CD4-positive, CD25-positive, alpha-beta regulatory T cell (primary cell): ENCODE results near the gene DCDC1. TPM values are rescaled to one million over a fixed set of nuclear protein-coding genes. Genes with fewer than 3 reads are reported as not detected.

Source experiments
- ATAC-seq, 2 donors: fragments of 150-1000 bp; cut with Tn5 transposase; one replicate each; pipeline ENCODE4 v1.10.0; 2021; ENCODE audit warnings: low read depth in 2 of 2, moderate number of reproducible peaks in 2 of 2, moderate library complexity in 1 of 2
- DNase-seq, 3 donors: peaks; one replicate each; pipeline versions ENCODE4 v3.0.0 to v3.0.0-alpha.2; 2012 to 2022; ENCODE audit warnings: mixed read lengths in 1 of 3
- H3K27ac ChIP-seq: one replicate; pipeline ENCODE4 v1.7.0; 2013; ENCODE audit warnings: mild to moderate bottlenecking, low read length; ENCODE audit not compliant: insufficient read depth, poor library complexity, severe bottlenecking
- H3K27me3 ChIP-seq: one replicate; pipeline ENCODE4 v1.7.0; 2013; ENCODE audit warnings: low read length; ENCODE audit not compliant: control insufficient read depth, insufficient read depth
- H3K36me3 ChIP-seq: one replicate; pipeline ENCODE4 v1.7.0; 2013; ENCODE audit warnings: mild to moderate bottlenecking, low read length, moderate library complexity; ENCODE audit not compliant: control insufficient read depth, insufficient read depth
- H3K4me1 ChIP-seq: 2 replicates; pipeline ENCODE4 v1.7.0; 2013; ENCODE audit warnings: mild to moderate bottlenecking, low read length; ENCODE audit not compliant: insufficient read depth, control insufficient read depth, poor library complexity, severe bottlenecking
- H3K4me3 ChIP-seq: one replicate; pipeline ENCODE4 v1.7.0; 2013; ENCODE audit warnings: low read depth, mild to moderate bottlenecking, low read length, moderate library complexity
- H3K9me3 ChIP-seq, 2 experiments: 1 replicate in 1 of 2; 2 replicates in 1 of 2; pipeline ENCODE4 v1.7.0; 2013; ENCODE audit warnings: low read length in 2 of 2, mild to moderate bottlenecking in 1 of 2, moderate library complexity in 1 of 2; ENCODE audit not compliant: control insufficient read depth in 2 of 2
- H3K27ac Mint-ChIP-seq, 3 donors: one replicate each; pipeline ENCODE4 v1.8.0; 2020 to 2022; ENCODE audit warnings: mild to moderate bottlenecking in 3 of 3, mixed read lengths in 3 of 3, moderate library complexity in 2 of 3
- H3K27me3 Mint-ChIP-seq: one replicate; pipeline ENCODE4 v1.8.0; 2022; ENCODE audit warnings: mild to moderate bottlenecking, mixed read lengths
- H3K36me3 Mint-ChIP-seq: one replicate; pipeline ENCODE4 v1.8.0; 2020; ENCODE audit warnings: mixed read lengths
- H3K4me1 Mint-ChIP-seq, 4 donors: one replicate each; pipeline ENCODE4 v1.8.0; 2020 to 2022; ENCODE audit warnings: mixed read lengths in 4 of 4, mild to moderate bottlenecking in 1 of 4
- H3K4me3 Mint-ChIP-seq, 4 donors: one replicate each; pipeline ENCODE4 v1.8.0; 2020 to 2022; ENCODE audit warnings: mild to moderate bottlenecking in 4 of 4, mixed read lengths in 4 of 4, moderate library complexity in 3 of 4
- H3K9me3 Mint-ChIP-seq, 7 donors: one replicate each; pipeline ENCODE4 v1.8.0; 2020 to 2022; ENCODE audit warnings: mixed read lengths in 7 of 7, mild to moderate bottlenecking in 3 of 7, moderate library complexity in 2 of 7
- polyA plus RNA-seq, 4 donors: library from polyadenylated mRNA; unstranded; fragments of 300-500 nt; fragmentation: Illumina TruSeq; gene quantifications; one replicate each; pipeline ENCODE4 v1.2.3, GENCODE V29; 2021
- total RNA-seq: library from RNA; stranded (reverse); gene quantifications from one replicate; pipeline ENCODE4 v1.2.3, GENCODE V29; 2022

Gene DCDC1
- total and polyA plus RNA-seq, 5 donors from 2014 or later, result not detected

GRCh38 chr11:30938171-30938570 is 431.4 kb downstream of the DCDC1 start:
- no peaks in the 10 kb centered on the region for H3K4me1 ChIP-seq
- no peak overlapping the region for H3K4me3 ChIP-seq
- ATAC-seq, result no peak
- Mint-ChIP-seq H3K4me3 (no peak overlapping the region), H3K27ac (no peak overlapping the region), H3K9me3 (peaks cover 0 to 15% (median 4%) of the 10 kb centered on the region in 7 donors), H3K27me3 (no peaks in the 10 kb centered on the region), H3K36me3 (no peaks in the 10 kb centered on the region), H3K4me1 (no peaks in the 10 kb centered on the region)
- no peaks in the 10 kb centered on the region for H3K27me3 ChIP-seq
- H3K36me3 ChIP-seq, result no peaks in the 10 kb centered on the region
- peaks cover 0 to 9% of the 10 kb centered on the region in 2 experiments for H3K9me3 ChIP-seq
- DNase-seq, result no peak
- H3K27ac ChIP-seq, result no peak overlapping the region

GRCh38 chr11:30936491-30936890 is 433.0 kb downstream of the DCDC1 start:
- H3K4me3 Mint-ChIP-seq, result no peak overlapping the region
- Histone ChIP-seq H3K27ac (no peak overlapping the region), H3K9me3 (peaks cover 0 to 9% of the 10 kb centered on the region in 2 experiments), H3K4me1 (no peaks in the 10 kb centered on the region), H3K4me3 (no peak overlapping the region), H3K36me3 (no peaks in the 10 kb centered on the region), H3K27me3 (no peaks in the 10 kb centered on the region)
- no peak for ATAC-seq
- H3K4me1 Mint-ChIP-seq, result no peaks in the 10 kb centered on the region
- no peak overlapping the region for H3K27ac Mint-ChIP-seq
- DNase-seq, result no peak
- H3K36me3 Mint-ChIP-seq, result no peaks in the 10 kb centered on the region
- H3K27me3 Mint-ChIP-seq, result no peaks in the 10 kb centered on the region
- H3K9me3 Mint-ChIP-seq, result peaks cover 0 to 6% (median 4%) of the 10 kb centered on the region in 7 donors

- no peaks in the 10 kb centered on the region for H3K4me1 ChIP-seq
- ATAC-seq, result no peak
- H3K4me3 Mint-ChIP-seq, result no peak overlapping the region
- H3K9me3 ChIP-seq, result peaks cover 0 to 8% of the 10 kb centered on the region in 2 experiments
- H3K9me3 Mint-ChIP-seq, result peaks cover 0 to 4% (median 2%) of the 10 kb centered on the region in 7 donors
- H3K36me3 ChIP-seq, result no peaks in the 10 kb centered on the region
- H3K27me3 Mint-ChIP-seq, result no peaks in the 10 kb centered on the region
- H3K4me3 ChIP-seq, result no peak overlapping the region
- H3K27ac Mint-ChIP-seq, result no peak overlapping the region
- no peaks in the 10 kb centered on the region for H3K27me3 ChIP-seq
- no peak overlapping the region for H3K27ac ChIP-seq
- no peaks in the 10 kb centered on the region for H3K36me3 Mint-ChIP-seq
- no peaks in the 10 kb centered on the region for H3K4me1 Mint-ChIP-seq
- DNase-seq, result no peak
Measured at GRCh38 chr11:30935861-30936260, 433.7 kb downstream of the DCDC1 start.

GRCh38 chr11:30926130-30926529 is 443.4 kb downstream of the DCDC1 start:
- Mint-ChIP-seq H3K9me3 (peaks cover 0 to 10% (median 2%) of the 10 kb centered on the region in 7 donors), H3K4me1 (no peaks in the 10 kb centered on the region), H3K36me3 (no peaks in the 10 kb centered on the region), H3K27me3 (no peaks in the 10 kb centered on the region), H3K27ac (no peak overlapping the region), H3K4me3 (no peak overlapping the region)
- DNase-seq (no peak), ATAC-seq (no peak)
- H3K27ac ChIP-seq, result no peak overlapping the region
- H3K36me3 ChIP-seq, result no peaks in the 10 kb centered on the region
- H3K4me1 ChIP-seq, result no peaks in the 10 kb centered on the region
- no peaks in the 10 kb centered on the region for H3K9me3 ChIP-seq
- no peak overlapping the region for H3K4me3 ChIP-seq
- H3K27me3 ChIP-seq, result no peaks in the 10 kb centered on the region

- no peak overlapping the region for H3K4me3 ChIP-seq
- no peak overlapping the region for H3K4me3 Mint-ChIP-seq
- H3K4me1 Mint-ChIP-seq, result no peaks in the 10 kb centered on the region
- H3K36me3 ChIP-seq, result no peaks in the 10 kb centered on the region
- ATAC-seq, result no peak
- no peaks in the 10 kb centered on the region for H3K9me3 ChIP-seq
- H3K27me3 Mint-ChIP-seq, result no peaks in the 10 kb centered on the region
- H3K27ac Mint-ChIP-seq, result no peak overlapping the region
- peaks cover 0 to 7% (median 0%) of the 10 kb centered on the region in 7 donors for H3K9me3 Mint-ChIP-seq
- no peaks in the 10 kb centered on the region for H3K27me3 ChIP-seq
- H3K27ac ChIP-seq, result no peak overlapping the region
- no peaks in the 10 kb centered on the region for H3K36me3 Mint-ChIP-seq
- DNase-seq, result no peak
- H3K4me1 ChIP-seq, result no peaks in the 10 kb centered on the region
Measured at GRCh38 chr11:30921811-30922210, 447.7 kb downstream of the DCDC1 start.

- Histone ChIP-seq H3K27ac (no peak overlapping the region), H3K36me3 (no peaks in the 10 kb centered on the region), H3K4me1 (no peaks in the 10 kb centered on the region), H3K4me3 (no peak overlapping the region), H3K9me3 (no peaks in the 10 kb centered on the region), H3K27me3 (no peaks in the 10 kb centered on the region)
- ATAC-seq (peak in 1 of 2 donors; percentile 28), DNase-seq (no peak)
- H3K4me1 Mint-ChIP-seq, result no peaks in the 10 kb centered on the region
- peaks cover 0 to 3% (median 0%) of the 10 kb centered on the region in 7 donors for H3K9me3 Mint-ChIP-seq
- H3K27me3 Mint-ChIP-seq, result no peaks in the 10 kb centered on the region
- H3K4me3 Mint-ChIP-seq, result no peak overlapping the region
- H3K36me3 Mint-ChIP-seq, result no peaks in the 10 kb centered on the region
- no peak overlapping the region for H3K27ac Mint-ChIP-seq
Measured at GRCh38 chr11:30919389-30920152, 450.0 kb downstream of the DCDC1 start.

- no peaks in the 10 kb centered on the region for H3K36me3 Mint-ChIP-seq
- no peak overlapping the region for H3K4me3 Mint-ChIP-seq
- peak in 1 of 3 donors; percentile 39 for DNase-seq
- no peaks in the 10 kb centered on the region for H3K36me3 ChIP-seq
- H3K27me3 Mint-ChIP-seq, result no peaks in the 10 kb centered on the region
- no peak overlapping the region for H3K4me3 ChIP-seq
- H3K9me3 Mint-ChIP-seq, result peaks cover 0 to 3% (median 0%) of the 10 kb centered on the region in 7 donors
- H3K4me1 Mint-ChIP-seq, result no peaks in the 10 kb centered on the region
- no peaks in the 10 kb centered on the region for H3K9me3 ChIP-seq
- H3K4me1 ChIP-seq, result no peaks in the 10 kb centered on the region
- peak overlapping the region in 1 of 3 donors; percentile 2 for H3K27ac Mint-ChIP-seq
- ATAC-seq, result no peak
- no peak overlapping the region for H3K27ac ChIP-seq
- H3K27me3 ChIP-seq, result no peaks in the 10 kb centered on the region
Measured at GRCh38 chr11:30917859-30918478, 451.6 kb downstream of the DCDC1 start.

- Mint-ChIP-seq H3K27me3 (no peaks in the 10 kb centered on the region), H3K36me3 (no peaks in the 10 kb centered on the region), H3K4me1 (no peaks in the 10 kb centered on the region), H3K27ac (no peak overlapping the region), H3K9me3 (peaks cover 0 to 3% (median 0%) of the 10 kb centered on the region in 7 donors), H3K4me3 (no peak overlapping the region)
- H3K27ac ChIP-seq, result no peak overlapping the region
- no peak overlapping the region for H3K4me3 ChIP-seq
- ATAC-seq, result no peak
- no peaks in the 10 kb centered on the region for H3K9me3 ChIP-seq
- no peaks in the 10 kb centered on the region for H3K36me3 ChIP-seq
- H3K27me3 ChIP-seq, result no peaks in the 10 kb centered on the region
- DNase-seq, result no peak
- H3K4me1 ChIP-seq, result no peaks in the 10 kb centered on the region
Measured at GRCh38 chr11:30917266-30917665, 452.3 kb downstream of the DCDC1 start.
